ENCODE results near the gene FAM50A. TPM values are rescaled to one million over a fixed set of nuclear protein-coding genes. Genes with fewer than 3 reads are reported as not detected.

FAM50A gene
- total and polyA plus RNA-seq, 4 donors, result 23.4 to 202 (median 90.4) TPM

DNA sequence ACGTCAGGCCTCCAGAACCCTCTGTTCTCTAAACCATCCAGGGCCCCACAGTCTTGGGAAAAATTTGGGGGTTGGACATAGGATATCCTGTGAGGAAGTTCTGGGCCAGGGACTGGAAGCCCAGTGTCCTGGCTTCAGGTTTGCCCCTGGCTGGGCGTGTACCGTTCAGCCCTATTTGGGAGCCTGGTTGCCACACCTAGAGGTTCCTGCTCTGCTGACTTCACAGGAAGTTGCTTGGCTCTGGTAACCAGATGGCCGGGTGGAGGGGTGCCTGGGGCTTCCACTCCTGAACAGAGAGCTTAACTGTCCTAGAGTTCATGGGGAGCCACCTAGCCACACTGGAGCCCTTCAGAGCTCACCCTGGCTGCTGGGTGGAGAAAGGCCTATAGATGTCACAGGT, 31.5 kb upstream of the FAM50A start:
- TF ChIP-seq, protein P1, sequence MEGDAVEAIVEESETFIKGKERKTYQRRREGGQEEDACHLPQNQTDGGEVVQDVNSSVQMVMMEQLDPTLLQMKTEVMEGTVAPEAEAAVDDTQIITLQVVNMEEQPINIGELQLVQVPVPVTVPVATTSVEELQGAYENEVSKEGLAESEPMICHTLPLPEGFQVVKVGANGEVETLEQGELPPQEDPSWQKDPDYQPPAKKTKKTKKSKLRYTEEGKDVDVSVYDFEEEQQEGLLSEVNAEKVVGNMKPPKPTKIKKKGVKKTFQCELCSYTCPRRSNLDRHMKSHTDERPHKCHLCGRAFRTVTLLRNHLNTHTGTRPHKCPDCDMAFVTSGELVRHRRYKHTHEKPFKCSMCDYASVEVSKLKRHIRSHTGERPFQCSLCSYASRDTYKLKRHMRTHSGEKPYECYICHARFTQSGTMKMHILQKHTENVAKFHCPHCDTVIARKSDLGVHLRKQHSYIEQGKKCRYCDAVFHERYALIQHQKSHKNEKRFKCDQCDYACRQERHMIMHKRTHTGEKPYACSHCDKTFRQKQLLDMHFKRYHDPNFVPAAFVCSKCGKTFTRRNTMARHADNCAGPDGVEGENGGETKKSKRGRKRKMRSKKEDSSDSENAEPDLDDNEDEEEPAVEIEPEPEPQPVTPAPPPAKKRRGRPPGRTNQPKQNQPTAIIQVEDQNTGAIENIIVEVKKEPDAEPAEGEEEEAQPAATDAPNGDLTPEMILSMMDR (IDR thresholded peaks at IDR 0.05; ENCODE audit: control extremely low read depth, extremely low read depth), result no peak
- peak overlapping the region in 1 of 2 donors; percentile 23 for H3K9ac ChIP-seq (ENCODE audit: insufficient read depth in 1 of 2, low read length in 2 of 2)
- DNase-seq (no peak), ATAC-seq (ENCODE audit: insufficient read depth, low FRiP score) (no peak)
- 0 to 42% methylated on average over 4 of the region's 4 CpGs for WGBS, 2 donors
- H3K4me3 ChIP-seq, result peak overlapping the region; percentile 55
- H3K36me3 ChIP-seq (ENCODE audit: control insufficient read depth in 4 of 4, insufficient read depth in 4 of 4, low read length in 4 of 4), result peaks cover 0 to 2% (median 0%) of the 10 kb centered on the region in 4 donors
- H3K27me3 ChIP-seq (ENCODE audit: control insufficient read depth in 3 of 3, insufficient read depth in 3 of 3, low read length in 2 of 3), result no peaks in the 10 kb centered on the region
- peak overlapping the region; percentile 94 to 98 for H3K27ac ChIP-seq (ENCODE audit: low read depth in 1 of 2, low read length in 1 of 2)
- peaks cover 0 to 6% (median 3%) of the 10 kb centered on the region in 4 donors for H3K9me3 ChIP-seq (ENCODE audit: control insufficient read depth in 4 of 4, insufficient read depth in 3 of 4, low read length in 3 of 4)
- H3K4me1 ChIP-seq (ENCODE audit: control insufficient read depth in 5 of 5, insufficient read depth in 5 of 5, low read length in 5 of 5), result peaks cover 0 to 2% (median 0%) of the 10 kb centered on the region in 5 donors

GRCh38 chrX:154413142-154413541, 30.8 kb upstream of the FAM50A start:
- Histone ChIP-seq H3K27me3 (ENCODE audit: control insufficient read depth in 3 of 3, insufficient read depth in 3 of 3, low read length in 2 of 3) (no peaks in the 10 kb centered on the region), H3K4me3 (no peak overlapping the region), H3K36me3 (ENCODE audit: control insufficient read depth in 4 of 4, insufficient read depth in 4 of 4, low read length in 4 of 4) (peaks cover 0 to 4% (median 0%) of the 10 kb centered on the region in 4 donors), H3K27ac (ENCODE audit: low read depth in 1 of 2, low read length in 1 of 2) (peak overlapping the region; percentile 94 to 98), H3K4me1 (ENCODE audit: control insufficient read depth in 5 of 5, insufficient read depth in 5 of 5, low read length in 5 of 5) (peaks cover 0 to 2% (median 0%) of the 10 kb centered on the region in 5 donors), H3K9ac (ENCODE audit: insufficient read depth in 1 of 2, low read length in 2 of 2) (no peak overlapping the region), H3K9me3 (ENCODE audit: control insufficient read depth in 4 of 4, insufficient read depth in 3 of 4, low read length in 3 of 4) (peaks cover 0 to 6% (median 3%) of the 10 kb centered on the region in 4 donors)
- ATAC-seq (ENCODE audit: insufficient read depth, low FRiP score) (no peak), DNase-seq (no peak)
- TF ChIP-seq, protein P1 (IDR thresholded peaks at IDR 0.05; ENCODE audit: control extremely low read depth, extremely low read depth), result no peak
- WGBS, 2 donors, result 78 to 100% methylated on average over 1 to 8 of the region's 8 CpGs

DNA sequence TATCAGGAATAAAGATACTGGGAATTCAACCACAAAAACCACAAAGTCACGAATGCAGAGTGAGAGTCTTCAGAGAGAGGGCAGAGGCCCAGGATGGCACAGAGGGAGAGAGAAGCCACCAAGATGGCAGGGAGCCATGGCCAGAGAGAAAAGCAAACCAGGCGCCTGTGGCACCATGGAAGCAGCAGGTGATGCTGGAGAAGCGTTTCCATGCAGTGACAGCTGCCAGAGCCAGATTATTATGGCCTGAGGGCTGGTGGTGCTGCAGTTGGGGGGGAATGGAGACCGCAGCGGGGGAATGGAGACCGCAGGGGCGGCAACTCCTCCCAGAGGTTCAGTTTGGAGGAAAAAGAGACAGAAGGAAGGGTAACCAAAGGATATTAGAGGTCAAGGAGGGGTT, 26.8 kb upstream of the FAM50A start:
- 74% methylated on average over 4 to 7 of the region's 7 CpGs for whole genome bisulfite sequencing, 2 donors
- Histone ChIP-seq H3K9ac (ENCODE audit: insufficient read depth in 1 of 2, low read length in 2 of 2) (no peak overlapping the region), H3K36me3 (ENCODE audit: control insufficient read depth in 4 of 4, insufficient read depth in 4 of 4, low read length in 4 of 4) (peaks cover 0 to 4% (median 0%) of the 10 kb centered on the region in 4 donors), H3K9me3 (ENCODE audit: control insufficient read depth in 4 of 4, insufficient read depth in 3 of 4, low read length in 3 of 4) (peaks cover 0 to 6% (median 2%) of the 10 kb centered on the region in 4 donors), H3K4me1 (ENCODE audit: control insufficient read depth in 5 of 5, insufficient read depth in 5 of 5, low read length in 5 of 5) (peaks cover 0 to 2% (median 0%) of the 10 kb centered on the region in 5 donors), H3K27ac (ENCODE audit: low read depth in 1 of 2, low read length in 1 of 2) (no peak overlapping the region), H3K27me3 (ENCODE audit: control insufficient read depth in 3 of 3, insufficient read depth in 3 of 3, low read length in 2 of 3) (peaks cover 0 to 3% (median 0%) of the 10 kb centered on the region in 3 donors), H3K4me3 (no peak overlapping the region)
- TF ChIP-seq, protein P1 (IDR thresholded peaks at IDR 0.05; ENCODE audit: control extremely low read depth, extremely low read depth), result no peak
- DNase-seq (no peak), ATAC-seq (ENCODE audit: insufficient read depth, low FRiP score) (no peak)

DNA sequence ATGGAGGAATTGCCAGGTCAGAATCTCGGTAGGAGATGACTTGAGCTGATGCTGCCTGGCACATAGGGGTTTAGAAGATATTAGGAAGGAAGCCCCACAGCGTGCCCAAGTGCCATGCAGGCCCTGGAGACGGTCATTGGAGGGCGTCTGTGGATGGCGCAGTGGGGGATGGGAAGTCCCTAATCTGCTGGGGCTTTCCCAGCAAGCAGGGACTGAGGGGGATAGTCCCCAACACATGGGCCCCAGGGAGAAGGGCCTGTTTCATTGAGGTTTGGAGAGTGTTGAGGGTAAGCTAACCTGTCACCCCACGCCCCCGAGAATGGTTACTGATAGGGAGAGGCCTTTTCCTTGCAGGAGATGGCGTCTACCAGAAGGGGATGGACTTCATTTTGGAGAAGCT, 24.8 kb upstream of the FAM50A start:
- no peaks in the 10 kb centered on the region for H3K9me3 ChIP-seq (ENCODE audit: control insufficient read depth in 4 of 4, insufficient read depth in 3 of 4, low read length in 3 of 4)
- peaks cover 0 to 2% (median 0%) of the 10 kb centered on the region in 4 donors for H3K36me3 ChIP-seq (ENCODE audit: control insufficient read depth in 4 of 4, insufficient read depth in 4 of 4, low read length in 4 of 4)
- H3K4me1 ChIP-seq (ENCODE audit: control insufficient read depth in 5 of 5, insufficient read depth in 5 of 5, low read length in 5 of 5), result no peaks in the 10 kb centered on the region
- peak overlapping the region in 1 of 2 donors; percentile 47 for H3K27ac ChIP-seq (ENCODE audit: low read depth in 1 of 2, low read length in 1 of 2)
- no peak overlapping the region for H3K9ac ChIP-seq (ENCODE audit: insufficient read depth in 1 of 2, low read length in 2 of 2)
- peaks cover 0 to 3% (median 0%) of the 10 kb centered on the region in 3 donors for H3K27me3 ChIP-seq (ENCODE audit: control insufficient read depth in 3 of 3, insufficient read depth in 3 of 3, low read length in 2 of 3)
- 87 to 91% methylated on average over 7 to 8 of the region's 8 CpGs for WGBS, 2 donors
- DNase-seq (no peak), ATAC-seq (ENCODE audit: insufficient read depth, low FRiP score) (no peak)
- H3K4me3 ChIP-seq, result no peak overlapping the region
- TF ChIP-seq, protein P1 (IDR thresholded peaks at IDR 0.05; ENCODE audit: control extremely low read depth, extremely low read depth), result no peak

Measured in lung (tissue), 12 donors.